Psoas muscle (tissue), 8 donors: ENCODE results near the gene MTG1. TPM values are rescaled to one million over a fixed set of nuclear protein-coding genes. Genes with fewer than 3 reads are reported as not detected.
A peak's percentile ranks its signal among the peaks of the same experiment; 100 is the strongest.

Source experiments
- ATAC-seq, 4 donors: fragments of 200-7000 bp; cut with Tn5 transposase; one replicate each; pipeline ENCODE4 v1.9.1; 2020; ENCODE audit warnings: moderate library complexity in 3 of 4, mild to moderate bottlenecking in 2 of 4
- DNase-seq, 2 donors: peaks; one replicate each; pipeline ENCODE4 v3.0.0-alpha.2; 2020
- H3K27ac ChIP-seq: fragments of 200-600 bp; one replicate; pipeline ENCODE4 v1.8.0; 2022
- H3K27me3 ChIP-seq, 3 donors: fragments of 200-600 bp in 1 of 3; one replicate each; pipeline versions ENCODE4 v1.6.1 to v1.8.0; 2013 to 2022; ENCODE audit warnings: low read length in 2 of 3, mild to moderate bottlenecking in 2 of 3, moderate library complexity in 1 of 3; ENCODE audit not compliant: insufficient read depth in 3 of 3
- H3K36me3 ChIP-seq, 2 donors: fragments of 200-600 bp in 1 of 2; one replicate each; pipeline versions ENCODE4 v1.6.1 to v1.8.0; 2013 to 2022; ENCODE audit warnings: low read depth in 1 of 2, mild to moderate bottlenecking in 1 of 2, moderate library complexity in 1 of 2; ENCODE audit not compliant: insufficient read depth in 1 of 2
- H3K4me1 ChIP-seq: fragments of 200-600 bp; one replicate; pipeline ENCODE4 v1.8.0; 2022
- H3K4me3 ChIP-seq: fragments of 200-600 bp; one replicate; pipeline ENCODE4 v1.8.0; 2022; ENCODE audit warnings: mild to moderate bottlenecking
- H3K9me3 ChIP-seq: fragments of 200-600 bp; one replicate; pipeline ENCODE4 v1.8.0; 2022
- CTCF ChIP-seq: fragments of 200-600 bp; IDR thresholded peaks from one replicate; pipeline ENCODE4 v1.8.0; 2022; ENCODE audit warnings: antibody characterized with exemption
- WGBS, 3 donors: extraction: QIAGEN DNeasy Blood & Tissue Kit; methylation state at CpG; one replicate each; pipeline versions ENCODE4 v1.1.6 to v1.1.7; 2013; 5-methylcytosine and 5-hydroxymethylcytosine counted together
- intact Hi-C, 2 donors: fragments of 100-400 bp; cut with DNase I; formaldehyde crosslinking; loops; one replicate each; pipeline versions ENCODE4 v1.11.0 to v1.14.2; 2022
- polyA plus RNA-seq, 3 donors: library from polyadenylated mRNA; stranded (reverse); fragments of 200-250 nt; gene quantifications; one replicate each; pipeline ENCODE4 v1.2.3, GENCODE V29; 2013
- total RNA-seq, 4 donors: library from RNA; stranded (reverse); fragmentation: NEBNext Ultra II Directional in 2 of 4; extraction: Animal tissue kit (Norgen Biotek cat#: 25700) in 2 of 4; gene quantifications; one replicate each; pipeline versions ENCODE4 v1.2.1 to v1.2.4, GENCODE V29; 2021 to 2023
- donor health status: healthy with polysubstance abuse.
- donor health status: DM: no; HTN: no; CAD: no; lungs with moderate emphysema.
- donor health status: Bipolar disorder and iron deficiency.
- donor health status: healthy.
- donor health status: DM: yes; HTN: yes; CAD: no.
- donor health status: DM: no; HTN: no; CAD: no.
- donor health status: DM: no; HTN: no; CAD: no.
- donor health status: DM: yes; HTN: yes; CAD: no.

MTG1 gene
- total and polyA plus RNA-seq, 7 donors: 22.7 to 67.1 (median 31.5) TPM

GRCh38 chr10:133441780-133442179, 47.8 kb downstream of the MTG1 start:
- Histone ChIP-seq H3K27me3 (peaks cover 0 to 3% (median 0%) of the 10 kb centered on the region in 3 donors), H3K4me1 (no peaks in the 10 kb centered on the region), H3K4me3 (no peak overlapping the region), H3K9me3 (peaks cover 5% of the 10 kb centered on the region), H3K27ac (no peak overlapping the region), H3K36me3 (no peaks in the 10 kb centered on the region)
- ATAC-seq (no peak), DNase-seq (no peak)
- no peak for TF ChIP-seq CTCF
- intact Hi-C loops: no loop called here
- 79 to 87% (median 83%) methylated on average over 12 of the region's 12 CpGs for WGBS, 3 donors

- WGBS, 3 donors: 84 to 87% (median 85%) methylated on average over 23 of the region's 23 CpGs
- no peak overlapping the region for H3K27ac ChIP-seq
- peaks cover 0 to 3% (median 0%) of the 10 kb centered on the region in 3 donors for H3K27me3 ChIP-seq
- H3K9me3 ChIP-seq: peaks cover 11% of the 10 kb centered on the region
- intact Hi-C loops: no loop called here
- no peak for ATAC-seq
- H3K4me3 ChIP-seq: no peak overlapping the region
- H3K36me3 ChIP-seq: no peaks in the 10 kb centered on the region
- no peaks in the 10 kb centered on the region for H3K4me1 ChIP-seq
- no peak for TF ChIP-seq CTCF
- DNase-seq: peak in 1 of 2 donors; percentile 11
Observed at GRCh38 chr10:133442191-133442966, 48.4 kb downstream of the MTG1 start.

GRCh38 chr10:133442967-133443924, 49.3 kb downstream of the MTG1 start:
- H3K9me3 ChIP-seq: peaks cover 20% of the 10 kb centered on the region
- H3K27ac ChIP-seq: no peak overlapping the region
- no peak for TF ChIP-seq CTCF
- no peak for DNase-seq
- H3K4me1 ChIP-seq: no peaks in the 10 kb centered on the region
- WGBS, 3 donors: 88 to 91% (median 90%) methylated on average over 16 of the region's 16 CpGs
- H3K4me3 ChIP-seq: no peak overlapping the region
- H3K36me3 ChIP-seq: no peaks in the 10 kb centered on the region
- intact Hi-C loops: no loop called here
- H3K27me3 ChIP-seq: peaks cover 0 to 3% (median 0%) of the 10 kb centered on the region in 3 donors
- ATAC-seq: no peak

- Histone ChIP-seq H3K27me3 (peaks cover 0 to 3% (median 0%) of the 10 kb centered on the region in 3 donors), H3K27ac (no peak overlapping the region), H3K4me1 (no peaks in the 10 kb centered on the region), H3K4me3 (no peak overlapping the region), H3K9me3 (peaks cover 32% of the 10 kb centered on the region), H3K36me3 (no peaks in the 10 kb centered on the region)
- 88 to 91% (median 88%) methylated on average over 12 of the region's 12 CpGs for WGBS, 3 donors
- DNase-seq (peak in 1 of 2 donors; percentile 42), ATAC-seq (peak in 1 of 4 donors; percentile 12)
- TF ChIP-seq CTCF: no peak
- intact Hi-C loops: no loop called here
Observed at GRCh38 chr10:133444342-133445267, 50.6 kb downstream of the MTG1 start.
